Karpas-422 (cell line): ENCODE results near the gene NARF. TPM values are rescaled to one million over a fixed set of nuclear protein-coding genes. Genes with fewer than 3 reads are reported as not detected.

Source experiments
- DNase-seq: peaks from one replicate; pipeline ENCODE4 v3.0.0-alpha.2; 2015
- H2AFZ ChIP-seq: fragments of 200-600 bp; sonication (generic); 2 replicates; pipeline ENCODE4 v1.6.1; 2014; ENCODE audit warnings: antibody characterized with exemption, low read length, mixed read lengths
- H3K27ac ChIP-seq: fragments of 200-600 bp; sonication (generic); 2 replicates; pipeline ENCODE4 v1.5.1; 2014; ENCODE audit warnings: mild to moderate bottlenecking, low read length, moderate library complexity
- H3K27me3 ChIP-seq: fragments of 200-600 bp; sonication (generic); 2 replicates; pipeline ENCODE4 v1.6.1; 2014; ENCODE audit warnings: low read length, mixed read lengths
- H3K36me3 ChIP-seq: fragments of 200-600 bp; sonication (generic); 2 replicates; pipeline ENCODE4 v1.6.1; 2014; ENCODE audit warnings: low read length, mixed read lengths; ENCODE audit not compliant: insufficient read depth
- H3K4me1 ChIP-seq: fragments of 200-600 bp; sonication (generic); 2 replicates; pipeline ENCODE4 v1.6.1; 2014; ENCODE audit warnings: mild to moderate bottlenecking, low read length, mixed read lengths
- H3K4me2 ChIP-seq: fragments of 200-600 bp; sonication (generic); 2 replicates; pipeline ENCODE4 v1.6.1; 2014; ENCODE audit warnings: low read length, low read depth, mild to moderate bottlenecking; ENCODE audit not compliant: poor library complexity, severe bottlenecking
- H3K4me3 ChIP-seq: fragments of 200-600 bp; sonication (generic); 2 replicates; pipeline ENCODE4 v1.5.1; 2014; ENCODE audit warnings: mild to moderate bottlenecking, antibody characterized with exemption, low read length, mixed read lengths
- H3K79me2 ChIP-seq: fragments of 200-600 bp; sonication (generic); 2 replicates; pipeline ENCODE4 v1.6.1; 2014; ENCODE audit warnings: mild to moderate bottlenecking, low read length, mixed read lengths
- H3K9ac ChIP-seq: fragments of 200-600 bp; sonication (generic); 2 replicates; pipeline ENCODE4 v1.6.0; 2014; ENCODE audit warnings: low read length
- H3K9me2 ChIP-seq: fragments of 200-600 bp; sonication (generic), shearing (Covaris generic); replicated peaks from 2 replicates; pipeline ENCODE4 v1.6.0; 2014; ENCODE audit warnings: mild to moderate bottlenecking, low read length, moderate library complexity; ENCODE audit not compliant: insufficient read depth
- H3K9me3 ChIP-seq: fragments of 300-700, 200-600 bp; sonication (generic); 2 replicates; pipeline ENCODE4 v1.6.1; 2014; ENCODE audit warnings: low read length, mixed read lengths
- H4K20me1 ChIP-seq: fragments of 200-600 bp; sonication (generic); 2 replicates; pipeline ENCODE4 v1.6.1; 2014; ENCODE audit warnings: mild to moderate bottlenecking, antibody characterized with exemption, low read length, low read depth; ENCODE audit not compliant: insufficient read depth
- total RNA-seq: library from RNA; depleted of rRNA; stranded (reverse); fragments of >200 nt; shearing (Covaris generic); gene quantifications from 2 replicates; pipeline ENCODE4 v1.2.3, GENCODE V29; 2014; ENCODE audit warnings: low replicate concordance

The NARF gene
- total RNA-seq, 1 experiment from 2014 or later: 43.3 TPM

- H3K4me2 ChIP-seq: no peak overlapping the region
- no peaks in the 10 kb centered on the region for H3K9me3 ChIP-seq
- peaks cover 8% of the 10 kb centered on the region; the same call in 1 of the 2 replicates for H3K36me3 ChIP-seq
- H3K9ac ChIP-seq: no peak overlapping the region
- no peaks in the 10 kb centered on the region for H3K4me1 ChIP-seq
- H3K4me3 ChIP-seq: no peak overlapping the region
- no peaks in the 10 kb centered on the region for H3K27me3 ChIP-seq
- no peak overlapping the region for H2AFZ ChIP-seq
- H3K27ac ChIP-seq: no peak overlapping the region
- no peaks in the 10 kb centered on the region for H3K9me2 ChIP-seq
- no peaks in the 10 kb centered on the region for H3K79me2 ChIP-seq
- no peaks in the 10 kb centered on the region for H4K20me1 ChIP-seq
- DNase-seq: no peak
Observed at GRCh38 chr17:82483204-82483660, 24.7 kb downstream of the NARF start.

- Histone ChIP-seq H4K20me1 (no peaks in the 10 kb centered on the region), H3K79me2 (no peaks in the 10 kb centered on the region), H3K4me1 (no peaks in the 10 kb centered on the region), H3K9me2 (no peaks in the 10 kb centered on the region), H3K9me3 (no peaks in the 10 kb centered on the region), H3K4me3 (no peak overlapping the region), H2AFZ (no peak overlapping the region), H3K9ac (no peak overlapping the region), H3K36me3 (peaks cover 8% of the 10 kb centered on the region; the same call in 1 of the 2 replicates), H3K4me2 (no peak overlapping the region), H3K27ac (no peak overlapping the region), H3K27me3 (no peaks in the 10 kb centered on the region)
- no peak for DNase-seq
Observed at GRCh38 chr17:82483836-82484235, 25.3 kb downstream of the NARF start.

DNA sequence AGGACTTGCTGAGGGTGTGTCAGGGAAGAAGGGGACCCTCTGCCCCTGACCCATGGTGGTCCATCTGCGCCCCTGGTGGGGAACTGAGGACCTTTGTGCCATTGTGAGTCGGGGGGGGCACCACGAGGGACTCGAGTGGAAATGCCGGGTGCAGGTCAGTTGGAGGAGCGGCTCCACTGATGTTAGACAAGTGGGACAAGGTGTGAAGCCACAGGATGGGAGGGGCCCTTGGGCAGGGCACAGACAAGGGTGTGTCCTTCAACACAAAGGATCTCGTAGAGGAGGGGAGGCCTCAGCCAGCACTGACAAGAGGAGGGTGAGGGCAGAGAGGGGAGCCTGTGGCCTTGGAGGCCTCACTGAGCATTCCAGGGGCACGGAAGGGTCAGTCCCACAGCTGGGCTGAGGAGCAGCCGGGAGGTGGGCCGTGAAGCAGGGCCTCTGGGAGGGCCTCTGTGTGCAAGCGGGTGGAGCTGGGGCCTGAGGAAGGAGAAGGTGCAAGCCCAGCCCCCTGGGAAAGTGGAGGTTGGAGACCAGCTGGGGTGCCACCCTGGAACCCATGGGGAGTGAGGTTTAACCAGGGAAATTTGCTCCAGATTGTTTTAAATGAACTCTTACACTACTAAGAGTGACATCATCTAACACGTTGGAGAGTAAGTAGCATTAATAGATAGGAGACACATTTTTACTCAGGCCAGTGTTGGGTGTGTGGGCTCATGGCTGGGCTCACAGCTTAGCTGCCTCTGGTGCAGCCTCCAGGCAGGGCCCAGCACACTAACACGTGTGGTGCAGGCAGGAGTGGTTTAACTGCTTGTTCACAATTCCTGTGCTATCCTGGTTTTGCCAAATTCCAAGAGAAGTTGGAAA, 27.9 kb downstream of the NARF start:
- Histone ChIP-seq H3K36me3 (peaks cover 8% of the 10 kb centered on the region; the same call in 1 of the 2 replicates), H3K9ac (no peak overlapping the region), H3K4me1 (no peaks in the 10 kb centered on the region), H3K4me3 (no peak overlapping the region), H3K9me3 (no peaks in the 10 kb centered on the region), H3K9me2 (no peaks in the 10 kb centered on the region), H3K4me2 (no peak overlapping the region), H4K20me1 (no peaks in the 10 kb centered on the region), H3K27ac (no peak overlapping the region), H3K27me3 (no peaks in the 10 kb centered on the region), H3K79me2 (no peaks in the 10 kb centered on the region), H2AFZ (no peak overlapping the region)
- no peak for DNase-seq

- Histone ChIP-seq H3K4me3 (no peak overlapping the region), H4K20me1 (no peaks in the 10 kb centered on the region), H2AFZ (no peak overlapping the region), H3K4me2 (no peak overlapping the region), H3K27ac (no peak overlapping the region), H3K9me3 (no peaks in the 10 kb centered on the region), H3K27me3 (no peaks in the 10 kb centered on the region), H3K9ac (no peak overlapping the region), H3K4me1 (no peaks in the 10 kb centered on the region), H3K36me3 (peaks cover 8% of the 10 kb centered on the region; the same call in 1 of the 2 replicates), H3K79me2 (no peaks in the 10 kb centered on the region), H3K9me2 (no peaks in the 10 kb centered on the region)
- no peak for DNase-seq
Observed at GRCh38 chr17:82487910-82488309, 29.4 kb downstream of the NARF start.

GRCh38 chr17:82489117-82489516, 30.6 kb downstream of the NARF start:
- H3K79me2 ChIP-seq: no peaks in the 10 kb centered on the region
- H3K27me3 ChIP-seq: no peaks in the 10 kb centered on the region
- H3K9me3 ChIP-seq: no peaks in the 10 kb centered on the region
- H3K9me2 ChIP-seq: no peaks in the 10 kb centered on the region
- no peak overlapping the region for H3K4me2 ChIP-seq
- no peaks in the 10 kb centered on the region; the same call in 1 of the 2 replicates for H4K20me1 ChIP-seq
- no peak overlapping the region for H3K4me3 ChIP-seq
- H2AFZ ChIP-seq: no peak overlapping the region
- no peak for DNase-seq
- H3K4me1 ChIP-seq: peaks cover 3% of the 10 kb centered on the region
- H3K36me3 ChIP-seq: peaks cover 5% of the 10 kb centered on the region; the same call in 1 of the 2 replicates
- H3K27ac ChIP-seq: no peak overlapping the region
- H3K9ac ChIP-seq: no peak overlapping the region

- Histone ChIP-seq H4K20me1 (no peaks in the 10 kb centered on the region; the same call in 1 of the 2 replicates), H3K4me3 (no peak overlapping the region), H3K36me3 (no peaks in the 10 kb centered on the region), H3K79me2 (no peaks in the 10 kb centered on the region), H3K9me3 (no peaks in the 10 kb centered on the region), H3K4me1 (peaks cover 7% of the 10 kb centered on the region), H3K9ac (no peak overlapping the region), H3K4me2 (no peak overlapping the region), H3K9me2 (no peaks in the 10 kb centered on the region), H3K27me3 (no peaks in the 10 kb centered on the region), H3K27ac (no peak overlapping the region), H2AFZ (no peak overlapping the region)
- DNase-seq: no peak
Observed at GRCh38 chr17:82489851-82490511, 31.4 kb downstream of the NARF start.

DNA sequence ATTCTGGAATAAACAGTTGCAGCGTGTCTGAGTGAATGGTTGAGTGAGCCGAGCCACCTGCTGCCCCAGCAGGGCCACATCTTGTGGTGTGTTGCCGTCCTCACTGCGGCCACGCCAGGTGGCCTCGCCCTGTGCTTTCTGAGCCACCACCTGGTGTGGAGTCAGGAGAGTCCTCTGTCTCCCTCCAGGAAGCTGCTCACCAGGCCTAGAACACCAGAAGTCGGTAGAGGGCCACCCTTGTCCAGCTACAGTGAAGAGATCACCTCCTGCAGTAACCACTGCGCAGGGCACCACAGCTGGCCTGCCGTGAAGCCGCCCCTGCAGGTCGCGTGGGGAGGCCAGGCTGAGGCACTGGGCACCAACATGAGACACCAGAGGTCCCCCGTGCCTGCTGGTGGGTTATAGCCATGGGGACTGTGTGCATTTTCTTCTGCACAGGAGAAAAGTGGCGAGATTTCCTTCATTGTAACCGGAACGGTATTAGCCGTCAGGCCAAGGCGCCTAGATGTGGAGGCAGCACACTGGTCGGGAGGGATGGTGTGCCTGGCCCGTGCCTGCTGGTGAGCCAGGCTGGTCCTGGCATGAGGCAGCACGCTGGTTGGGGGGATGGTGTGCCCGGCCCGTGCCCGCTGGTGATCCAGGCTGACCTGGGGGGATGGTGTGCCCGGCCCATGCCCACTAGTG, 32.1 kb downstream of the NARF start:
- DNase-seq: no peak
- no peaks in the 10 kb centered on the region for H3K9me2 ChIP-seq
- no peaks in the 10 kb centered on the region for H3K9me3 ChIP-seq
- no peaks in the 10 kb centered on the region for H3K36me3 ChIP-seq
- H3K4me1 ChIP-seq: peaks cover 7% of the 10 kb centered on the region
- no peak overlapping the region for H2AFZ ChIP-seq
- no peak overlapping the region for H3K27ac ChIP-seq
- H4K20me1 ChIP-seq: no peaks in the 10 kb centered on the region; the same call in 1 of the 2 replicates
- H3K9ac ChIP-seq: no peak overlapping the region
- no peaks in the 10 kb centered on the region for H3K79me2 ChIP-seq
- H3K4me3 ChIP-seq: no peak overlapping the region
- H3K4me2 ChIP-seq: no peak overlapping the region
- no peaks in the 10 kb centered on the region for H3K27me3 ChIP-seq

DNA sequence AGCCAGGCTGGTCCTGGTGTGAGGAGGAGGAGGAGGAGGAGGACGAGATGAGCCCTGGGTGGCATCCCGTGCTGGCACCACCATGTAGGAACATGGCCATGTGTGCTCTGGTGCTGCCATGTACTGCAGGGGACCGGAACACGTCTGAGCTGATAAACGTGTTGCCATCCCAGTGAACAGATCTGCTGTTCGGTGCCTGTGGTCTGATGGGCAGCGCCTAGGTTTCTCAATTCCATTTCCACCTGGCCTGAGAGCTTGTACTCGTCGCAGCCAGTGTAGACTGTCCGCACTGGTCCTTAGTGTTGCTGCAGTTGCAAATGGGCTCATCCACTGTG, 32.6 kb downstream of the NARF start:
- Histone ChIP-seq H3K9me3 (no peaks in the 10 kb centered on the region), H3K4me2 (no peak overlapping the region), H3K27ac (no peak overlapping the region), H3K79me2 (no peaks in the 10 kb centered on the region), H3K9me2 (no peaks in the 10 kb centered on the region), H3K36me3 (no peaks in the 10 kb centered on the region), H3K4me3 (no peak overlapping the region), H3K9ac (no peak overlapping the region), H2AFZ (no peak overlapping the region), H3K27me3 (no peaks in the 10 kb centered on the region), H4K20me1 (no peaks in the 10 kb centered on the region; the same call in 1 of the 2 replicates), H3K4me1 (peaks cover 7% of the 10 kb centered on the region)
- peak; percentile 27 for DNase-seq
